ENCODE measurements around the gene VEGFC.

VEGFC gene

GRCh38 chr4:176794151-176794550 lies 1.4 kb upstream of the VEGFC start:
- DNase-seq (ENCODE audit: low spot score) (no peak), ATAC-seq (ENCODE audit: low read depth) (peak; percentile 82)
- Histone ChIP-seq H3K4me3 (ENCODE audit: severe bottlenecking) (no peak overlapping the region), H3K4me1 (ENCODE audit: insufficient read depth, poor library complexity, severe bottlenecking) (peaks cover 34% of the 10 kb centered on the region), H3K9me3 (ENCODE audit: severe bottlenecking) (no peaks in the 10 kb centered on the region), H3K27me3 (ENCODE audit: insufficient read depth, poor library complexity, severe bottlenecking) (no peaks in the 10 kb centered on the region), H3K27ac (ENCODE audit: poor library complexity, severe bottlenecking) (peak overlapping the region; percentile 94), H3K36me3 (ENCODE audit: low read depth) (peaks cover 23% of the 10 kb centered on the region)
- TF ChIP-seq, protein P1, sequence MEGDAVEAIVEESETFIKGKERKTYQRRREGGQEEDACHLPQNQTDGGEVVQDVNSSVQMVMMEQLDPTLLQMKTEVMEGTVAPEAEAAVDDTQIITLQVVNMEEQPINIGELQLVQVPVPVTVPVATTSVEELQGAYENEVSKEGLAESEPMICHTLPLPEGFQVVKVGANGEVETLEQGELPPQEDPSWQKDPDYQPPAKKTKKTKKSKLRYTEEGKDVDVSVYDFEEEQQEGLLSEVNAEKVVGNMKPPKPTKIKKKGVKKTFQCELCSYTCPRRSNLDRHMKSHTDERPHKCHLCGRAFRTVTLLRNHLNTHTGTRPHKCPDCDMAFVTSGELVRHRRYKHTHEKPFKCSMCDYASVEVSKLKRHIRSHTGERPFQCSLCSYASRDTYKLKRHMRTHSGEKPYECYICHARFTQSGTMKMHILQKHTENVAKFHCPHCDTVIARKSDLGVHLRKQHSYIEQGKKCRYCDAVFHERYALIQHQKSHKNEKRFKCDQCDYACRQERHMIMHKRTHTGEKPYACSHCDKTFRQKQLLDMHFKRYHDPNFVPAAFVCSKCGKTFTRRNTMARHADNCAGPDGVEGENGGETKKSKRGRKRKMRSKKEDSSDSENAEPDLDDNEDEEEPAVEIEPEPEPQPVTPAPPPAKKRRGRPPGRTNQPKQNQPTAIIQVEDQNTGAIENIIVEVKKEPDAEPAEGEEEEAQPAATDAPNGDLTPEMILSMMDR (IDR thresholded peaks at IDR 0.05; ENCODE audit: poor library complexity, severe bottlenecking) = no peak

- Histone ChIP-seq H3K4me3 (ENCODE audit: severe bottlenecking) (peak overlapping the region; percentile 80), H3K4me1 (ENCODE audit: insufficient read depth, poor library complexity, severe bottlenecking) (peaks cover 44% of the 10 kb centered on the region), H3K36me3 (ENCODE audit: low read depth) (peaks cover 24% of the 10 kb centered on the region), H3K9me3 (ENCODE audit: severe bottlenecking) (no peaks in the 10 kb centered on the region), H3K27me3 (ENCODE audit: insufficient read depth, poor library complexity, severe bottlenecking) (no peaks in the 10 kb centered on the region), H3K27ac (ENCODE audit: poor library complexity, severe bottlenecking) (peak overlapping the region; percentile 94)
- ATAC-seq (ENCODE audit: low read depth) = no peak
- DNase-seq (ENCODE audit: low spot score) = no peak
- TF ChIP-seq, protein P1 (IDR thresholded peaks at IDR 0.05; ENCODE audit: poor library complexity, severe bottlenecking) = peak; percentile 2
Observed at GRCh38 chr4:176793060-176793605, 411 bp upstream of the VEGFC start.

- Histone ChIP-seq H3K27me3 (ENCODE audit: insufficient read depth, poor library complexity, severe bottlenecking) (no peaks in the 10 kb centered on the region), H3K9me3 (ENCODE audit: severe bottlenecking) (no peaks in the 10 kb centered on the region), H3K4me3 (ENCODE audit: severe bottlenecking) (peak overlapping the region; percentile 80), H3K4me1 (ENCODE audit: insufficient read depth, poor library complexity, severe bottlenecking) (peaks cover 57% of the 10 kb centered on the region), H3K27ac (ENCODE audit: poor library complexity, severe bottlenecking) (peak overlapping the region; percentile 94), H3K36me3 (ENCODE audit: low read depth) (peaks cover 28% of the 10 kb centered on the region)
- TF ChIP-seq, protein P1 (IDR thresholded peaks at IDR 0.05; ENCODE audit: poor library complexity, severe bottlenecking) = no peak
- ATAC-seq (ENCODE audit: low read depth) = no peak
- peak; percentile 51 for DNase-seq (ENCODE audit: low spot score)
Observed at GRCh38 chr4:176791591-176792325, 964 bp downstream of the VEGFC start.

- peak overlapping the region; percentile 94 for H3K27ac ChIP-seq (ENCODE audit: poor library complexity, severe bottlenecking)
- H3K4me3 ChIP-seq (ENCODE audit: severe bottlenecking) = peak overlapping the region; percentile 80
- peaks cover 64% of the 10 kb centered on the region for H3K4me1 ChIP-seq (ENCODE audit: insufficient read depth, poor library complexity, severe bottlenecking)
- H3K36me3 ChIP-seq (ENCODE audit: low read depth) = peaks cover 40% of the 10 kb centered on the region
- no peaks in the 10 kb centered on the region for H3K27me3 ChIP-seq (ENCODE audit: insufficient read depth, poor library complexity, severe bottlenecking)
- TF ChIP-seq, protein P1 (IDR thresholded peaks at IDR 0.05; ENCODE audit: poor library complexity, severe bottlenecking) = no peak
- ATAC-seq (ENCODE audit: low read depth) (no peak; the same call in 2 of the 3 replicates), DNase-seq (ENCODE audit: low spot score) (no peak)
- no peaks in the 10 kb centered on the region for H3K9me3 ChIP-seq (ENCODE audit: severe bottlenecking)
Observed at GRCh38 chr4:176790398-176790797, 2.3 kb downstream of the VEGFC start.

- no peaks in the 10 kb centered on the region for H3K9me3 ChIP-seq (ENCODE audit: severe bottlenecking)
- peaks cover 44% of the 10 kb centered on the region for H3K36me3 ChIP-seq (ENCODE audit: low read depth)
- H3K4me3 ChIP-seq (ENCODE audit: severe bottlenecking) = peak overlapping the region; percentile 80
- ATAC-seq (ENCODE audit: low read depth) (peak; percentile 24), DNase-seq (ENCODE audit: low spot score) (no peak)
- TF ChIP-seq, protein P1 (IDR thresholded peaks at IDR 0.05; ENCODE audit: poor library complexity, severe bottlenecking) = peak; percentile 89
- H3K27me3 ChIP-seq (ENCODE audit: insufficient read depth, poor library complexity, severe bottlenecking) = no peaks in the 10 kb centered on the region
- H3K4me1 ChIP-seq (ENCODE audit: insufficient read depth, poor library complexity, severe bottlenecking) = peaks cover 64% of the 10 kb centered on the region
- H3K27ac ChIP-seq (ENCODE audit: poor library complexity, severe bottlenecking) = peak overlapping the region; percentile 94
Observed at GRCh38 chr4:176789955-176790354, 2.8 kb downstream of the VEGFC start.

Measured in RWPE2 (cell line).